Endodermal cell (in vitro differentiated cells): ENCODE results near the gene TAF11L6. TPM values are rescaled to one million over a fixed set of nuclear protein-coding genes. Genes with fewer than 3 reads are reported as not detected.
"Not testable (repeated sequence)": the region's sequence is repeated elsewhere in the genome, so short reads cannot be mapped to it uniquely, and the experiment has no call there.

Experiments used
- DNase-seq: peaks from one replicate; pipeline ENCODE4 v3.0.0-alpha.2; 2017
- H3K27ac ChIP-seq: 2 replicates; pipeline ENCODE4 v1.5.1; 2013; ENCODE audit warnings: mild to moderate bottlenecking, low read depth, low read length, moderate library complexity
- H3K27me3 ChIP-seq: 2 replicates; pipeline ENCODE4 v1.6.1; 2013; ENCODE audit warnings: mild to moderate bottlenecking, low read length, moderate library complexity; ENCODE audit not compliant: insufficient read depth, control insufficient read depth, poor library complexity, severe bottlenecking
- H3K36me3 ChIP-seq: 2 replicates; pipeline ENCODE4 v1.7.0; 2013; ENCODE audit warnings: mild to moderate bottlenecking, low read length, moderate library complexity; ENCODE audit not compliant: control insufficient read depth, insufficient read depth
- H3K4me1 ChIP-seq: one replicate; pipeline ENCODE4 v1.7.0; 2013; ENCODE audit warnings: low read length; ENCODE audit not compliant: control insufficient read depth, insufficient read depth
- H3K4me3 ChIP-seq: 2 replicates; pipeline ENCODE4 v1.5.1; 2013; ENCODE audit warnings: mild to moderate bottlenecking, low read length, moderate library complexity
- H3K9ac ChIP-seq: 2 replicates; pipeline ENCODE4 v1.6.1; 2013; ENCODE audit warnings: mild to moderate bottlenecking, low read length, moderate library complexity; ENCODE audit not compliant: poor library complexity, severe bottlenecking; ENCODE audit errors: extremely low read depth
- H3K9me3 ChIP-seq: 2 replicates; pipeline ENCODE4 v1.6.1; 2013; ENCODE audit warnings: mild to moderate bottlenecking, low read length, moderate library complexity; ENCODE audit not compliant: control insufficient read depth
- H3K27ac Mint-ChIP-seq: 2 replicates; pipeline ENCODE4 v1.8.0; 2020; ENCODE audit warnings: mixed read lengths
- H3K27me3 Mint-ChIP-seq: 2 replicates; pipeline ENCODE4 v1.8.0; 2021; ENCODE audit warnings: mild to moderate bottlenecking, mixed read lengths; ENCODE audit not compliant: insufficient read depth
- H3K36me3 Mint-ChIP-seq: 2 replicates; pipeline ENCODE4 v1.8.0; 2020; ENCODE audit warnings: low read depth, mixed read lengths
- H3K4me1 Mint-ChIP-seq: 2 replicates; pipeline ENCODE4 v1.8.0; 2020; ENCODE audit warnings: mixed read lengths
- H3K4me3 Mint-ChIP-seq: 2 replicates; pipeline ENCODE4 v1.8.0; 2020; ENCODE audit warnings: mild to moderate bottlenecking, moderate library complexity, mixed read lengths
- H3K9me3 Mint-ChIP-seq: 2 replicates; pipeline ENCODE4 v1.8.0; 2020; ENCODE audit warnings: mild to moderate bottlenecking, mixed read lengths
- CTCF ChIP-seq: fragments of 200-600 bp; sonication (generic); conservative IDR thresholded peaks from 2 replicates; pipeline ENCODE4 v1.5.0; 2021; ENCODE audit warnings: antibody characterized with exemption, mild to moderate bottlenecking
- WGBS, 2 experiments: methylation state at CpG; one replicate each; pipeline versions ENCODE4 v1.1.5 to v1.1.7; 2013; ENCODE audit warnings: missing lambda C conversion rate in 2 of 2, mixed read lengths in 1 of 2; ENCODE audit not compliant: insufficient coverage in 1 of 2, insufficient read length in 1 of 2; 5-methylcytosine and 5-hydroxymethylcytosine counted together
- long read RNA-seq, 4 experiments: library from polyadenylated mRNA in 2 of 4; library from RNA in 1 of 4; library from capped mRNA in 1 of 4; stranded (forward) in 3 of 4; unstranded in 1 of 4; transcript quantifications; one replicate each; pipeline ENCODE4 v2.0.0, GENCODE V29; 2020 to 2021; ENCODE audit warnings: inconsistent platforms in 1 of 4
- polyA plus RNA-seq, 2 experiments: library from polyadenylated mRNA; stranded (reverse); fragments of 50-300 nt; gene quantifications; one replicate each; pipeline ENCODE4 v1.2.3, GENCODE V29; 2013
- total RNA-seq, 2 donors: library from RNA; stranded (reverse); fragmentation: NEBNext Ultra II Directional in 1 of 2; extraction: Animal tissue kit (Norgen Biotek cat#: 25700) in 1 of 2; gene quantifications; 2 replicates in 1 of 2; 3 replicates in 1 of 2; pipeline ENCODE4 v1.2.1, GENCODE V29; 2021

Gene TAF11L6
- not detected for total RNA-seq
- polyA plus RNA-seq (2013, experiment 1 of 2): not detected
- not detected for polyA plus RNA-seq (2013, experiment 2 of 2)
- long read RNA-seq, experiment 1: 0 reads
- long read RNA-seq, experiment 2: 0 reads
- long read RNA-seq, experiment 3: 0 reads
- long read RNA-seq, experiment 4: 0 reads

GRCh38 chr5:17528369-17528768, at the start of gene TAF11L6:
Gene TAF11L6 (plus strand): TSS chr5:17528669.
- not testable (repeated sequence) for H3K4me3 ChIP-seq, H3K27me3 Mint-ChIP-seq
- no CpG with 5 or more reads among the region's 15 CpGs for WGBS, 2 experiments

GRCh38 chr5:17481378-17481777, 47.1 kb upstream of the TAF11L6 start:
- no peak for TF ChIP-seq CTCF
- Mint-ChIP-seq H3K9me3 (no peaks in the 10 kb centered on the region), H3K4me1 (peaks cover 3% of the 10 kb centered on the region), H3K27me3 (no peaks in the 10 kb centered on the region), H3K4me3 (no peak overlapping the region), H3K27ac (no peak overlapping the region), H3K36me3 (no peaks in the 10 kb centered on the region)
- WGBS, 2 experiments: 77 to 86% methylated on average over 1 to 4 of the region's 4 CpGs
- H3K4me3 ChIP-seq: no peak overlapping the region
- H3K9ac ChIP-seq: no peak overlapping the region
- DNase-seq: no peak
- H3K4me1 ChIP-seq: no peaks in the 10 kb centered on the region
- H3K27me3 ChIP-seq: no peaks in the 10 kb centered on the region
- H3K36me3 ChIP-seq: no peaks in the 10 kb centered on the region
- H3K9me3 ChIP-seq: no peaks in the 10 kb centered on the region
- H3K27ac ChIP-seq: no peak overlapping the region

More at GRCh38 chr5:17528369-17528768, at the start of gene TAF11L6:
- H3K27ac ChIP-seq, H3K9ac ChIP-seq, H3K9me3 Mint-ChIP-seq, H3K4me1 Mint-ChIP-seq, H3K9me3 ChIP-seq, H3K4me3 Mint-ChIP-seq, DNase-seq, H3K4me1 ChIP-seq, H3K27me3 ChIP-seq, H3K27ac Mint-ChIP-seq, H3K36me3 ChIP-seq, H3K36me3 Mint-ChIP-seq: not testable (repeated sequence)

GRCh38 chr5:17482790-17483189, 45.7 kb upstream of the TAF11L6 start:
- H3K4me1 Mint-ChIP-seq: peaks cover 3% of the 10 kb centered on the region
- TF ChIP-seq CTCF: no peak
- H3K4me3 Mint-ChIP-seq: no peak overlapping the region
- Histone ChIP-seq H3K9me3 (no peaks in the 10 kb centered on the region), H3K9ac (no peak overlapping the region), H3K4me1 (no peaks in the 10 kb centered on the region), H3K36me3 (no peaks in the 10 kb centered on the region), H3K27me3 (no peaks in the 10 kb centered on the region), H3K27ac (no peak overlapping the region), H3K4me3 (no peak overlapping the region)
- no peaks in the 10 kb centered on the region for H3K27me3 Mint-ChIP-seq
- 91% methylated on average over 2 of the region's 2 CpGs; no CpG with 5 or more reads in 1 of the 2 experiments for WGBS, 2 experiments
- no peaks in the 10 kb centered on the region for H3K36me3 Mint-ChIP-seq
- no peak overlapping the region for H3K27ac Mint-ChIP-seq
- no peak for DNase-seq
- no peaks in the 10 kb centered on the region for H3K9me3 Mint-ChIP-seq

GRCh38 chr5:17486464-17487173, 41.9 kb upstream of the TAF11L6 start:
- peak overlapping the region; percentile 58 for H3K27ac Mint-ChIP-seq
- H3K36me3 ChIP-seq, H3K27me3 Mint-ChIP-seq, H3K9me3 ChIP-seq, H3K4me1 Mint-ChIP-seq, H3K4me3 ChIP-seq, H3K4me1 ChIP-seq, H3K9ac ChIP-seq, H3K27ac ChIP-seq, H3K9me3 Mint-ChIP-seq, H3K36me3 Mint-ChIP-seq, H3K27me3 ChIP-seq, H3K4me3 Mint-ChIP-seq, DNase-seq: not testable (repeated sequence)
- WGBS, 2 experiments: 93% methylated on average over 7 of the region's 10 CpGs; no CpG with 5 or more reads in 1 of the 2 experiments
